ENCODE data around the gene ZCRB1.
A peak's percentile ranks its signal among the peaks of the same experiment; 100 is the strongest.

ZCRB1 gene

DNA sequence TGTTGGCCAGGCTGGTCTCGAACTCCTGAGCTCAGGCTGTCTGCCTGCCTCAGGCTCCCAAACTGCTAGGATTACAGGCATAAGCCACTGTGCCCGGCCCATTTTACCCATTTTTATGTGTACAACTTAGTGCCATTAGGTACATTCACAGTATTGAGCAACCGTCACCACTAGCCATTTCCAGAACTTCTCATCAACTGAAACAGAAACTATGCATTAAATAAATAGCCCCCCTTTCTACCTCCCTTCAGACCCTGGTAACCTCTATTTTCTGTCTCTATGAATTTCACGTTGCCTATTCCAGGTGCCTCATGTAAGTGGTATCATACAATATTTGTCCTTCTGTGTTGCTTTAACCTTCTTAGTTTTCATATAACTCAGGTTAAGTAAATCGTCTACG, 15.9 kb downstream of the ZCRB1 start:
- POLR2A ChIA-PET (ENCODE audit: low non-redundant PET): interaction anchor here (0.5 kb wide), 1 partner anchor 31 kb away, joined by 4 read pairs; no protein-coding TSS in a partner anchor
- TF ChIP-seq, protein P1, sequence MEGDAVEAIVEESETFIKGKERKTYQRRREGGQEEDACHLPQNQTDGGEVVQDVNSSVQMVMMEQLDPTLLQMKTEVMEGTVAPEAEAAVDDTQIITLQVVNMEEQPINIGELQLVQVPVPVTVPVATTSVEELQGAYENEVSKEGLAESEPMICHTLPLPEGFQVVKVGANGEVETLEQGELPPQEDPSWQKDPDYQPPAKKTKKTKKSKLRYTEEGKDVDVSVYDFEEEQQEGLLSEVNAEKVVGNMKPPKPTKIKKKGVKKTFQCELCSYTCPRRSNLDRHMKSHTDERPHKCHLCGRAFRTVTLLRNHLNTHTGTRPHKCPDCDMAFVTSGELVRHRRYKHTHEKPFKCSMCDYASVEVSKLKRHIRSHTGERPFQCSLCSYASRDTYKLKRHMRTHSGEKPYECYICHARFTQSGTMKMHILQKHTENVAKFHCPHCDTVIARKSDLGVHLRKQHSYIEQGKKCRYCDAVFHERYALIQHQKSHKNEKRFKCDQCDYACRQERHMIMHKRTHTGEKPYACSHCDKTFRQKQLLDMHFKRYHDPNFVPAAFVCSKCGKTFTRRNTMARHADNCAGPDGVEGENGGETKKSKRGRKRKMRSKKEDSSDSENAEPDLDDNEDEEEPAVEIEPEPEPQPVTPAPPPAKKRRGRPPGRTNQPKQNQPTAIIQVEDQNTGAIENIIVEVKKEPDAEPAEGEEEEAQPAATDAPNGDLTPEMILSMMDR (conservative IDR thresholded peaks at IDR 0.05; ENCODE audit: low read depth): no peak
- CTCF ChIA-PET: interaction anchor here (0.6 kb wide), 1 partner anchor 1461 kb away, joined by 3 read pairs; no protein-coding TSS in a partner anchor
- DNase-seq (ENCODE audit: low spot score): no peak
- H3K27ac ChIP-seq: no peak overlapping the region

DNA sequence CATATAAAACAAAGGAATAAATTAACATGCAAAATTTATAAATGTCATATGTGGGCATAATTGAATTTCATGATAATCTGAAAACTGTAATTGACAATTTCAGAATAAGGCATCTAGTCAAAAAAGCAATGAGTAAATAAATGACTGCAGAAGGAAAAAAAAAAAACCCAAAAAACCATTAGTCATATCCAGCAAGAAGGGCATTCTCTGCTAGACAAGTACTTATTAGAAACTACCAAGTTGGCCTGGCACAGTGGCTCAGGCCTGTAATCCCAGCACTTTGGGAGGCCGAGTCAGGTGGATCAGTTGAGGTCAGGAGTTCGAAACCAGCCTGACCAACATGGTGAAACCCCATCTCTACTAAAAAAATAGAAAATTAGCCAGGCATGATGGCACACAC, 17.5 kb downstream of the ZCRB1 start:
- no peak overlapping the region for H3K27ac ChIP-seq
- DNase-seq (ENCODE audit: low spot score): no peak
- ChIA-PET POLR2A (ENCODE audit: low non-redundant PET) (no interaction called here), CTCF (no interaction called here)
- TF ChIP-seq, protein P1 (conservative IDR thresholded peaks at IDR 0.05; ENCODE audit: low read depth): no peak

DNA sequence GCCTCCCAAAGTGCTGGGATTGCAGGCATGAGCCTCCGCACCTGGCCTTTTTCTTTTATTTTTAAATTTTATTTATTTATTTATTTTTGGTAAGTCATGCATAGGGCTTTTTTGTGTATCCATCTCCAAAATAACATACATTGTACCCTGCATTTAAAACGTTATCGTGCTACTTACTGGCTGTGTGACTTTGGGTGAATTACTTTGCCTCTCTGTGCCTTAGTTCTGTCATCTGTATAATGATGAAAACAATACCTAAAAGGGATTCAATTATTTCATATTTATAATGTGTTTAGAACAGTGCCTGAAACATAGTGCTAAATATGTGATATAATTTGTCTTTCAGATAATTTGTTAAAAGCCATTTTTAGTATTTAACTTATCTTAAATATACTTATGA, 19.6 kb downstream of the ZCRB1 start:
- ChIA-PET POLR2A (ENCODE audit: low non-redundant PET) (no interaction called here), CTCF (no interaction called here)
- H3K27ac ChIP-seq: no peak overlapping the region
- TF ChIP-seq, protein P1 (conservative IDR thresholded peaks at IDR 0.05; ENCODE audit: low read depth): no peak
- no peak for DNase-seq (ENCODE audit: low spot score)

DNA sequence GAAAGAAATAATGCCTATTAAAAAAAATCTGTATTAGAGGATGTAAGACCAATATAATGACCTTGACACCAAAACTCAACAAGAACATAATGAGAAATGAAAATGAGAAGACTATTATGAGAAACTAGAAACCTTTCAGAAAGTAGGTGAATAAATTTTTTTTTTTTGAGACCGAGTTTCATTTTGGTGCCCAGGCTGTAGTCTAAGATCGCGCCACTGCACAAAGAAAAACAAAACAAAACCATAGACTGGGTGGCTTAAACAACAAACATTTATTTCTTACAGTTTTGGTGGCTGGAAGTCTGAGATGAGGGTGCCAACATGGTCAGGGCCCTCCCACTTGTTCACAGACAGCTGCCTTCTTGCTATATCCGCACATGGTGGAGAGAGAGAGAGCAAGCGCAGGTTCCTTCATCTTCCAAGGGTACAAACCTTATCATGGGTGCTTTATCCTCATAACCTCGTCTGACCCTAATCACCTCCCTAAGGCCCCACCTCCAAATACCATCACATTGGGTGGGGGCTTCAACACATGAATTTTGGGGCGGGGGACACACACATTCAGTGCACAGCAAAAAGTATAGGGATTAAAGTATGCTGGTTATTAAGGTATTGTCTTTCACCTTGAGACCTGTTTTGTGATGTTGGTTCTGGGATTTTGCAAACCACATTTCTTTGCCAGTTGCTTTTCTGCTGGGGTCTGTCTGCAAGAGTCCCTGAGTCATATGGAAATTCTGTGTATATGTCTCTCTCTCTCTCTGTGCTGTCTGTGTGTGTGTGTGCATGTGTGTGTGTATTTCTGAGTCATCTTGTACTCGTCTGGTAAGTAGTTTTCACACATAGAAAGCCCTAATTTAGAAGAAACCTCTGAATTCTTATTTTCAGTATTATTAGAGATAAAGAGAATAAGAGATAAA, 26.2 kb downstream of the ZCRB1 start:
- ChIA-PET CTCF (no interaction called here), POLR2A (ENCODE audit: low non-redundant PET) (no interaction called here)
- no peak overlapping the region for H3K27ac ChIP-seq
- no peak for DNase-seq (ENCODE audit: low spot score)
- TF ChIP-seq, protein P1 (conservative IDR thresholded peaks at IDR 0.05; ENCODE audit: low read depth): no peak

DNA sequence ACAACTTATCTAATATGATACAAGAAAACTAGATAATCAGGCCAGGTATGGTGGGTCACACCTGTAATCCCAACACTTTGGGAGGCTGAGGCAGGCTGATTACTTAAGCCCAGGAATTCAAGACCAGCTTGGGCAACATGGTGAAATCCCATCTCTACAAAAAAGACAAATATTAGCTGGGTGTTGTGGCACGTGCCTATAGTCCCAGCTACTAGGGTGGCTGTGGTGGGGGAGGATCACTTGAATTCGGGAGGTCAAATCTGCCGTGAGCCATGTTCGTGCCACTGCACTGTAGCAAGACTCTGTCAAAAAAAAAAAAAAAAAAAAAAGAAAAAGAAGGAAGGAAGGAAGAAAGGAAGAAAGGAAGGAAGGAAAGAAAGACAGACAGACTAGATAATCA, 27.0 kb downstream of the ZCRB1 start:
- no peak overlapping the region for H3K27ac ChIP-seq
- no peak for DNase-seq (ENCODE audit: low spot score)
- TF ChIP-seq, protein P1 (conservative IDR thresholded peaks at IDR 0.05; ENCODE audit: low read depth): no peak
- ChIA-PET POLR2A (ENCODE audit: low non-redundant PET) (no interaction called here), CTCF (interaction anchor here (0.6 kb wide), 1 partner anchor 242 kb away, joined by 3 read pairs; no protein-coding TSS in a partner anchor)

DNA sequence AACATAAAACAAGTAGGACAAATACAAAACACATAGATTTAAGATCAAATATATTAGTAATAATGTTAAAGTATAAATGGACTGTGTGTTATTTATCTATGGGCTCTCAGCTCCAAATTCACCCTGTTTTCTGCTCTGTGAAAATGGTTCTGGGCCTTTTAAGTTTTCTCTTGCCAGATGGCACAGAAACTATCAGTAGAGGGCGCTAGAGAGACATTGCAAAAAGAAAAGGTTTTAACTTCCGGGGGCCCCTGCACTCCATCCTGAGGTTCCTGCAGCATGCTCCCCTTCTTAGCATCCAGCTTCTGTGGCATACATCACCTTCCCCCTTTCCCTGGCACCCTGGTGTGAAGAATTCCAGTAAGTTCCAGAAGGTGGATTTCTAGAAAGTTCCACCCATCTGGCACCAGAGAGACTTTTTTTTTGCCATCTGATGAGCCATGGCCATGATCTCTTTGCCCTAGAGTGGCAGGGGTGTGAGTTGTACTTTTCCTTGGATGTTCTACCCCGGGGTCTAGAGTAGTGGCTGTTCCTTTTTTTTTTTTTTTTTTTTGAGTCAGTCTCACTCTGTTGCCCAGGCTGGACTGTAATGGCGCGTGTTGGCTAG, 29.3 kb downstream of the ZCRB1 start:
- ChIA-PET CTCF (interaction anchor here (0.5 to 0.7 kb wide), 3 partner anchors 57 to 206 kb away, joined by 3 to 4 read pairs (median 3); no protein-coding TSS in a partner anchor), POLR2A (ENCODE audit: low non-redundant PET) (no interaction called here)
- TF ChIP-seq, protein P1 (conservative IDR thresholded peaks at IDR 0.05; ENCODE audit: low read depth): peak; percentile 41
- peak; percentile 3 for DNase-seq (ENCODE audit: low spot score)
- no peak overlapping the region for H3K27ac ChIP-seq

Measured in RWPE1 (cell line).